Body of pancreas (tissue), 4 donors: ENCODE data around the gene HS3ST6.

Experiments used
- POLR2A ChIP-seq, 3 donors: fragments of 450-650 bp; IDR thresholded peaks; one replicate each; pipeline ENCODE4 v1.6.1; 2016; ENCODE audit warnings: antibody characterized with exemption in 3 of 3, mild to moderate bottlenecking in 2 of 3
- TF ChIP-seq, protein P1 (sequence below), 7 experiments: fragments of 450-650 bp in 4 of 7; fragments of 200-600 bp in 3 of 7; sonication (generic) in 3 of 7; IDR thresholded peaks; one replicate each; pipeline ENCODE4 v1.5.1; 2016 to 2019; ENCODE audit warnings: antibody characterized with exemption in 7 of 7

DNA sequence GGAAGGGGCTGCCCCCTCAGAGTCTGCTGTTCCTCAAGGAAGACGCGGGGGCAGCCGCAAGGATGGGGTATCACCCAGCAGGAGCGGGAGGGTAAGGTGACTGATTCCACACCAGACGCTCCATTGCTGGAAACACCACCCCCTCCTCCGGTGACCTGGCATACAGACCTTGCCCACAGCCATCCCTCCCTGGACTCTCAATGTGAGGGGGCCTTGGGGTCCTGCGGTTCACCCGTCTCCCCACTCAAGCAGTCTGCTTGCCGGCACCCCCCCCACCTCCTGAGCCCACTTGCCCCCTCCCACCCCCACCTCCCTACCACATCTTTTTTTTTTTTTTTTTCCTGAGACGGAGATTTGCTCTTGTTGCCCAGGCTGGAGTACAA is 12.1 kb upstream of the HS3ST6 start:
- TF ChIP-seq, protein P1, sequence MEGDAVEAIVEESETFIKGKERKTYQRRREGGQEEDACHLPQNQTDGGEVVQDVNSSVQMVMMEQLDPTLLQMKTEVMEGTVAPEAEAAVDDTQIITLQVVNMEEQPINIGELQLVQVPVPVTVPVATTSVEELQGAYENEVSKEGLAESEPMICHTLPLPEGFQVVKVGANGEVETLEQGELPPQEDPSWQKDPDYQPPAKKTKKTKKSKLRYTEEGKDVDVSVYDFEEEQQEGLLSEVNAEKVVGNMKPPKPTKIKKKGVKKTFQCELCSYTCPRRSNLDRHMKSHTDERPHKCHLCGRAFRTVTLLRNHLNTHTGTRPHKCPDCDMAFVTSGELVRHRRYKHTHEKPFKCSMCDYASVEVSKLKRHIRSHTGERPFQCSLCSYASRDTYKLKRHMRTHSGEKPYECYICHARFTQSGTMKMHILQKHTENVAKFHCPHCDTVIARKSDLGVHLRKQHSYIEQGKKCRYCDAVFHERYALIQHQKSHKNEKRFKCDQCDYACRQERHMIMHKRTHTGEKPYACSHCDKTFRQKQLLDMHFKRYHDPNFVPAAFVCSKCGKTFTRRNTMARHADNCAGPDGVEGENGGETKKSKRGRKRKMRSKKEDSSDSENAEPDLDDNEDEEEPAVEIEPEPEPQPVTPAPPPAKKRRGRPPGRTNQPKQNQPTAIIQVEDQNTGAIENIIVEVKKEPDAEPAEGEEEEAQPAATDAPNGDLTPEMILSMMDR (IDR thresholded peaks at IDR 0.05), result no peak
- no peak for TF ChIP-seq POLR2A (IDR thresholded peaks at IDR 0.05)
